ENCODE data around the gene OR52B6. TPM values are rescaled to one million over a fixed set of nuclear protein-coding genes. Genes with fewer than 3 reads are reported as not detected.

OR52B6 gene
- total RNA-seq, 2 experiments from 2014 or later, result not detected

GRCh38 chr11:5608808-5609207, 28.1 kb downstream of the OR52B6 start:
- POLR2A ChIA-PET, result interaction anchor here (0.6 kb wide), 1 partner anchor 496 kb away, joined by 8 read pairs; no protein-coding TSS in a partner anchor
- no peak for DNase-seq (ENCODE audit: low spot score)
- Histone ChIP-seq H4K20me1 (ENCODE audit: insufficient read depth, low read length) (no peaks in the 10 kb centered on the region), H3K4me1 (ENCODE audit: insufficient read depth, low read length, poor library complexity, severe bottlenecking) (no peaks in the 10 kb centered on the region), H3K27ac (ENCODE audit: low read depth, low read length, poor library complexity, severe bottlenecking) (no peak overlapping the region), H3K79me2 (ENCODE audit: insufficient read depth, low read depth, low read length) (no peaks in the 10 kb centered on the region), H3K9me3 (ENCODE audit: low read length) (no peaks in the 10 kb centered on the region), H3K4me3 (ENCODE audit: low read depth, low read length, poor library complexity, severe bottlenecking) (no peak overlapping the region), H2AFZ (ENCODE audit: low read length) (no peak overlapping the region), H3K9me2 (ENCODE audit: insufficient read depth, low read length) (no peaks in the 10 kb centered on the region), H3K36me3 (ENCODE audit: insufficient read depth, low read length) (no peaks in the 10 kb centered on the region), H3K4me2 (ENCODE audit: low read length) (no peak overlapping the region)
- intact Hi-C loops (cut with micrococcal nuclease; ENCODE audit: unreplicated experiment), result no loop called here
- no peak for TF ChIP-seq EZH2phosphoT487 (IDR thresholded peaks at IDR 0.05; ENCODE audit: borderline replicate concordance, low read depth, low read length)
- BruUV-seq (replicated peaks), result no TSS peak
- CTCF ChIA-PET (ENCODE audit: unreplicated experiment), result no interaction called here

GRCh38 chr11:5610446-5610845, 29.8 kb downstream of the OR52B6 start:
- Histone ChIP-seq H3K9me3 (ENCODE audit: low read length) (no peaks in the 10 kb centered on the region), H2AFZ (ENCODE audit: low read length) (no peak overlapping the region), H3K36me3 (ENCODE audit: insufficient read depth, low read length) (no peaks in the 10 kb centered on the region), H3K27ac (ENCODE audit: low read depth, low read length, poor library complexity, severe bottlenecking) (no peak overlapping the region), H3K4me1 (ENCODE audit: insufficient read depth, low read length, poor library complexity, severe bottlenecking) (no peaks in the 10 kb centered on the region), H3K4me3 (ENCODE audit: low read depth, low read length, poor library complexity, severe bottlenecking) (no peak overlapping the region), H3K4me2 (ENCODE audit: low read length) (no peak overlapping the region), H3K9me2 (ENCODE audit: insufficient read depth, low read length) (no peaks in the 10 kb centered on the region), H4K20me1 (ENCODE audit: insufficient read depth, low read length) (no peaks in the 10 kb centered on the region), H3K79me2 (ENCODE audit: insufficient read depth, low read depth, low read length) (no peaks in the 10 kb centered on the region)
- intact Hi-C loops (cut with micrococcal nuclease; ENCODE audit: unreplicated experiment), result no loop called here
- TF ChIP-seq EZH2phosphoT487 (IDR thresholded peaks at IDR 0.05; ENCODE audit: borderline replicate concordance, low read depth, low read length) (no peak), CTCF (conservative IDR thresholded peaks at IDR 0.05; ENCODE audit: low read length) (no peak)
- no peak for DNase-seq (ENCODE audit: low spot score)
- POLR2A ChIA-PET, result interaction anchor here (0.6 kb wide), 1 partner anchor 42 kb away, joined by 4 read pairs; no protein-coding TSS in a partner anchor
- CTCF ChIA-PET (ENCODE audit: unreplicated experiment), result no interaction called here
- no TSS peak for BruUV-seq (replicated peaks)

GRCh38 chr11:5611627-5612026, 30.9 kb downstream of the OR52B6 start:
- Histone ChIP-seq H3K4me3 (ENCODE audit: low read depth, low read length, poor library complexity, severe bottlenecking) (no peak overlapping the region), H3K27ac (ENCODE audit: low read depth, low read length, poor library complexity, severe bottlenecking) (no peak overlapping the region), H3K4me2 (ENCODE audit: low read length) (no peak overlapping the region), H3K9me3 (ENCODE audit: low read length) (no peaks in the 10 kb centered on the region), H3K79me2 (ENCODE audit: insufficient read depth, low read depth, low read length) (no peaks in the 10 kb centered on the region), H4K20me1 (ENCODE audit: insufficient read depth, low read length) (no peaks in the 10 kb centered on the region), H3K9me2 (ENCODE audit: insufficient read depth, low read length) (no peaks in the 10 kb centered on the region), H3K36me3 (ENCODE audit: insufficient read depth, low read length) (no peaks in the 10 kb centered on the region), H2AFZ (ENCODE audit: low read length) (no peak overlapping the region), H3K4me1 (ENCODE audit: insufficient read depth, low read length, poor library complexity, severe bottlenecking) (no peaks in the 10 kb centered on the region)
- no TSS peak for BruUV-seq (replicated peaks)
- CTCF ChIA-PET (ENCODE audit: unreplicated experiment), result no interaction called here
- intact Hi-C loops (cut with micrococcal nuclease; ENCODE audit: unreplicated experiment), result no loop called here
- POLR2A ChIA-PET, result interaction anchor here (1.3 kb wide), 1 partner anchor 26 kb away, joined by 3 read pairs; no protein-coding TSS in a partner anchor
- DNase-seq (ENCODE audit: low spot score), result peak; percentile 32
- TF ChIP-seq CTCF (conservative IDR thresholded peaks at IDR 0.05; ENCODE audit: low read length) (peak; percentile 69), EZH2phosphoT487 (IDR thresholded peaks at IDR 0.05; ENCODE audit: borderline replicate concordance, low read depth, low read length) (no peak)
